Keratinocyte (primary cell): ENCODE measurements around the gene STXBP1. TPM values are rescaled to one million over a fixed set of nuclear protein-coding genes. Genes with fewer than 3 reads are reported as not detected.

Source experiments
- DNase-seq: peaks from one replicate; pipeline ENCODE4 v3.0.0-alpha.2; 2011; ENCODE audit warnings: low read depth, missing footprints, low spot score
- FAIRE-seq: peaks from 2 replicates; lab custom pipeline; 2011; peaks lifted over from hg19 to GRCh38; lab: Jason Lieb, UNC
- H2AFZ ChIP-seq: 2 replicates; pipeline ENCODE4 v1.6.0; 2012; ENCODE audit warnings: low read length, control low read depth, inconsistent platforms; ENCODE audit not compliant: control insufficient read depth
- H3K27ac ChIP-seq: 2 replicates; pipeline ENCODE4 v1.5.1; 2011; ENCODE audit warnings: low read length; ENCODE audit not compliant: control insufficient read depth, insufficient read depth
- H3K27me3 ChIP-seq: 3 replicates; pipeline ENCODE4 v1.6.0; 2011; ENCODE audit warnings: low read length; ENCODE audit not compliant: control insufficient read depth, insufficient read depth; ENCODE audit errors: extremely low read depth
- H3K36me3 ChIP-seq, 2 experiments: 2 replicates in 1 of 2; 3 replicates in 1 of 2; pipeline ENCODE4 v1.5.1; 2011; ENCODE audit warnings: low read length in 2 of 2, mild to moderate bottlenecking in 1 of 2; ENCODE audit not compliant: control insufficient read depth in 2 of 2, insufficient read depth in 2 of 2; ENCODE audit errors: extremely low read depth in 1 of 2
- H3K4me1 ChIP-seq: 3 replicates; pipeline ENCODE4 v1.5.1; 2011; ENCODE audit warnings: low read length; ENCODE audit not compliant: control insufficient read depth, insufficient read depth; ENCODE audit errors: extremely low read depth
- H3K4me2 ChIP-seq: 3 replicates; pipeline ENCODE4 v1.6.0; 2011; ENCODE audit warnings: low read depth, low read length; ENCODE audit not compliant: control insufficient read depth, insufficient read depth; ENCODE audit errors: extremely low read depth
- H3K4me3 ChIP-seq, 3 experiments: fragments of 200-600 bp in 1 of 3; sonication (generic) in 1 of 3; 2 replicates in 2 of 3; 3 replicates in 1 of 3; pipeline ENCODE4 v1.5.1; 2011 to 2016; ENCODE audit warnings: low read length in 3 of 3, mild to moderate bottlenecking in 3 of 3, control low read depth in 2 of 3, inconsistent platforms in 1 of 3, low read depth in 1 of 3, mixed read lengths in 1 of 3, mixed run types in 1 of 3, moderate library complexity in 1 of 3; ENCODE audit not compliant: control insufficient read depth in 2 of 3, insufficient read depth in 2 of 3; ENCODE audit errors: extremely low read depth in 1 of 3
- H3K79me2 ChIP-seq: 2 replicates; pipeline ENCODE4 v1.6.0; 2012; ENCODE audit warnings: low read length; ENCODE audit not compliant: control insufficient read depth, insufficient read depth
- H3K9ac ChIP-seq: 3 replicates; pipeline ENCODE4 v1.6.0; 2011; ENCODE audit warnings: low read length; ENCODE audit not compliant: control insufficient read depth, insufficient read depth; ENCODE audit errors: extremely low read depth
- H3K9me1 ChIP-seq: 3 replicates; pipeline ENCODE4 v1.6.0; 2011; ENCODE audit warnings: low read length; ENCODE audit not compliant: control insufficient read depth, insufficient read depth; ENCODE audit errors: extremely low read depth
- H3K9me3 ChIP-seq: 2 replicates; pipeline ENCODE4 v1.5.1; 2012; ENCODE audit warnings: low read depth, low read length; ENCODE audit not compliant: control insufficient read depth
- H4K20me1 ChIP-seq: 3 replicates; pipeline ENCODE4 v1.6.0; 2011; ENCODE audit warnings: low read length; ENCODE audit not compliant: control insufficient read depth, insufficient read depth; ENCODE audit errors: extremely low read depth
- EZH2 ChIP-seq: IDR thresholded peaks from one replicate; pipeline ENCODE4 v1.6.1; 2012; ENCODE audit warnings: inconsistent platforms, mild to moderate bottlenecking, low read length, moderate library complexity
- dilution Hi-C: fragments of 300-500 bp; cut with MboI; formaldehyde crosslinking; loops from one replicate; pipeline ENCODE4 v1.7.0; 2020; ENCODE audit warnings: low sequenced_read_pairs; ENCODE audit not compliant: extremely low pct_ligation_motif_present
- polyA plus RNA-seq, 5 experiments: library from polyadenylated mRNA; depleted of rRNA in 3 of 5; stranded (reverse) in 3 of 5; stranded (forward) in 1 of 5; unstranded in 1 of 5; fragments of >200 nt; gene quantifications; 1 replicate in 1 of 5; 2 replicates in 3 of 5; 3 replicates in 1 of 5; pipeline versions ENCODE4 v1.2.1 to v1.2.3, GENCODE V29; 2011 to 2012; ENCODE audit warnings: missing spikeins in 2 of 5, low read depth in 1 of 5, low replicate concordance in 1 of 5
- TF ChIP-seq, protein P1 (sequence below), 3 experiments: IDR thresholded peaks in 1 of 3; conservative IDR thresholded peaks in 1 of 3; optimal IDR thresholded peaks in 1 of 3; 2 replicates in 2 of 3; 3 replicates in 1 of 3; pipeline versions ENCODE3 to v1.5.1; 2011; ENCODE audit warnings: low read length in 3 of 3, mild to moderate bottlenecking in 3 of 3, moderate library complexity in 2 of 3, control low read depth in 1 of 3, inconsistent platforms in 1 of 3; ENCODE audit not compliant: insufficient read depth in 2 of 3; ENCODE audit errors: extremely low read depth in 1 of 3

STXBP1 gene
- polyA plus RNA-seq, 1 donor (not counting 4 experiments of a cell fraction or from before 2014, with no cell fraction given) = 17.1 TPM

DNA sequence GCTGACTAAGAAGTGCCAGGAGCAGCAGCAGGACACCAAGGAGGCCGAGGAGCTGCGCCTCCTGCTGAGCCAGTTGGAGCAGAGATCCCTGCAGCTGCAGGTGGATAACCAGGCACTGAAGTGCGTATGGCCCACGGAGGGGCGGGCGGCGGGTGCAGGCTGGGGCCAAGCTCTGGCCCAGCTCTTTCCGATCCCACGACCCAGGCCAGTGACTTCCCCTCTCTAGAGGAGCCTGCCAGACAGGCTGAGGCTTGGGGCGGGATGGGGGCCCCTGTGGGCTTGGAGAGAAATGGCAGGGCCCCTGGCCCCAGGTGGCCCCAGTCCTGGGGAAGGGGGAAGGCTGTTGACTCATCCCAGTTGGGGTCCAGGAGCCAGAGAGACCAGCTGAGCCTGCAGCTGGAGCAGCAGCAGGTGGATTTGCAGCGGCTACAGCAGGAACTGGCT, 99.8 kb downstream of the STXBP1 start:
- DNase-seq (no peak), FAIRE-seq (no peak)
- H3K27ac ChIP-seq = no peak overlapping the region
- TF ChIP-seq, protein P1, sequence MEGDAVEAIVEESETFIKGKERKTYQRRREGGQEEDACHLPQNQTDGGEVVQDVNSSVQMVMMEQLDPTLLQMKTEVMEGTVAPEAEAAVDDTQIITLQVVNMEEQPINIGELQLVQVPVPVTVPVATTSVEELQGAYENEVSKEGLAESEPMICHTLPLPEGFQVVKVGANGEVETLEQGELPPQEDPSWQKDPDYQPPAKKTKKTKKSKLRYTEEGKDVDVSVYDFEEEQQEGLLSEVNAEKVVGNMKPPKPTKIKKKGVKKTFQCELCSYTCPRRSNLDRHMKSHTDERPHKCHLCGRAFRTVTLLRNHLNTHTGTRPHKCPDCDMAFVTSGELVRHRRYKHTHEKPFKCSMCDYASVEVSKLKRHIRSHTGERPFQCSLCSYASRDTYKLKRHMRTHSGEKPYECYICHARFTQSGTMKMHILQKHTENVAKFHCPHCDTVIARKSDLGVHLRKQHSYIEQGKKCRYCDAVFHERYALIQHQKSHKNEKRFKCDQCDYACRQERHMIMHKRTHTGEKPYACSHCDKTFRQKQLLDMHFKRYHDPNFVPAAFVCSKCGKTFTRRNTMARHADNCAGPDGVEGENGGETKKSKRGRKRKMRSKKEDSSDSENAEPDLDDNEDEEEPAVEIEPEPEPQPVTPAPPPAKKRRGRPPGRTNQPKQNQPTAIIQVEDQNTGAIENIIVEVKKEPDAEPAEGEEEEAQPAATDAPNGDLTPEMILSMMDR (optimal IDR thresholded peaks at IDR 0.05 in 1 of 3, IDR thresholded peaks at IDR 0.05 in 1 of 3, conservative IDR thresholded peaks at IDR 0.05 in 1 of 3; ENCODE audit: extremely low read depth in 1 of 3, insufficient read depth in 2 of 3, low read length in 3 of 3) = no peak
- TF ChIP-seq EZH2 = no peak
- H3K9me1 ChIP-seq = no peaks in the 10 kb centered on the region
- no peak overlapping the region for H3K4me3 ChIP-seq
- H3K4me1 ChIP-seq = peaks cover 12% of the 10 kb centered on the region
- H3K9ac ChIP-seq = no peak overlapping the region
- peaks cover 9% of the 10 kb centered on the region for H3K79me2 ChIP-seq
- no peak overlapping the region for H2AFZ ChIP-seq
- H3K4me2 ChIP-seq = no peak overlapping the region
- peaks cover 0 to 4% of the 10 kb centered on the region in 2 experiments for H3K36me3 ChIP-seq
- H4K20me1 ChIP-seq = no peaks in the 10 kb centered on the region
- no peaks in the 10 kb centered on the region for H3K27me3 ChIP-seq
- H3K9me3 ChIP-seq = no peaks in the 10 kb centered on the region
- dilution Hi-C loops = no loop called here

DNA sequence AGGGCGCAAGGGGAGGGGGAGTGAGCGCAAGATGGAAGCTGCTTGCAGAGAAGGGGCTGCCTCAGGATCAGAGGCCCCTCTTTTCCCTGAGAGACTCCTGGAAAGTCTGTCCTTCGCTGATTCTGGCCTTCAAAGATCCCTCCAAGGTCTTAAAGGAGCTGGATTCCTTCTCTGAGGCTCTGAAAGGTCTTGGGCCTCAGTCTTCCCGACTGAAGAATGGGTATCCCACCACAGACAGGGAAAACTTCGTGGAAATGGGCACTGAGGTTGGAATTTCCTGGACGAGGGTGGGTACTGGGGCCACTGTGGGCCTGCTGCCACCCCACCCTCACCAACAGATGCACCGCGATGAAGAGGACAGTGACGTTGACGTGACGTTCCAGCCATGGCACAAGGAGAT, 100.3 kb downstream of the STXBP1 start:
- H3K4me2 ChIP-seq = no peak overlapping the region
- no peak overlapping the region for H3K4me3 ChIP-seq
- H4K20me1 ChIP-seq = no peaks in the 10 kb centered on the region
- no peak overlapping the region for H3K27ac ChIP-seq
- H3K9ac ChIP-seq = no peak overlapping the region
- DNase-seq = no peak
- no peaks in the 10 kb centered on the region for H3K9me1 ChIP-seq
- peaks cover 12% of the 10 kb centered on the region for H3K4me1 ChIP-seq
- no peaks in the 10 kb centered on the region for H3K9me3 ChIP-seq
- dilution Hi-C loops = no loop called here
- peaks cover 9% of the 10 kb centered on the region for H3K79me2 ChIP-seq
- H3K36me3 ChIP-seq = peaks cover 0 to 4% of the 10 kb centered on the region in 2 experiments
- no peak overlapping the region for H2AFZ ChIP-seq
- H3K27me3 ChIP-seq = no peaks in the 10 kb centered on the region
- FAIRE-seq = no peak
- TF ChIP-seq EZH2 = no peak
- TF ChIP-seq, protein P1 (optimal IDR thresholded peaks at IDR 0.05 in 1 of 3, IDR thresholded peaks at IDR 0.05 in 1 of 3, conservative IDR thresholded peaks at IDR 0.05 in 1 of 3; ENCODE audit: extremely low read depth in 1 of 3, insufficient read depth in 2 of 3, low read length in 3 of 3) = no peak
